GM19351 (cell line): ENCODE measurements around the gene TRPT1.

ENCODE experiments used
- ATAC-seq: cut with Tn5 transposase; IDR thresholded peaks from one replicate; pipeline ENCODE4 v1.9.1; 2021; ENCODE audit warnings: mild to moderate bottlenecking, moderate library complexity; ENCODE audit not compliant: unreplicated experiment

Gene TRPT1

GRCh38 chr11:64210301-64211020, 15.5 kb downstream of the TRPT1 start:
- no peak for ATAC-seq

- ATAC-seq, result no peak
Observed at GRCh38 chr11:64209563-64209843, 16.5 kb downstream of the TRPT1 start.

- no peak for ATAC-seq
Observed at GRCh38 chr11:64208796-64209562, 17.0 kb downstream of the TRPT1 start.

- no peak for ATAC-seq
Observed at GRCh38 chr11:64208086-64208795, 17.7 kb downstream of the TRPT1 start.

GRCh38 chr11:64207256-64208085, 18.5 kb downstream of the TRPT1 start:
- peak; percentile 70 for ATAC-seq

- peak; percentile 7 for ATAC-seq
Observed at GRCh38 chr11:64206457-64207255, 19.3 kb downstream of the TRPT1 start, which contains the start of gene FERMT3. FERMT3 (plus strand) TSS chr11:64206721; CDS start chr11:64207365, 644 bp downstream.

- ATAC-seq, result no peak
Observed at GRCh38 chr11:64204464-64204989, 21.5 kb downstream of the TRPT1 start.

GRCh38 chr11:64204080-64204440, 21.9 kb downstream of the TRPT1 start:
- ATAC-seq, result no peak

GRCh38 chr11:64203421-64204079, 22.4 kb downstream of the TRPT1 start:
- no peak for ATAC-seq

- no peak for ATAC-seq
Observed at GRCh38 chr11:64202992-64203391, 23.0 kb downstream of the TRPT1 start.

- ATAC-seq, result no peak
Observed at GRCh38 chr11:64201543-64201942, 24.4 kb downstream of the TRPT1 start.

GRCh38 chr11:64198511-64198910, 27.5 kb downstream of the TRPT1 start:
- ATAC-seq, result no peak

GRCh38 chr11:64196626-64197025, 29.4 kb downstream of the TRPT1 start:
- no peak for ATAC-seq

- ATAC-seq, result no peak
Observed at GRCh38 chr11:64192434-64192833, 33.6 kb downstream of the TRPT1 start.

- no peak for ATAC-seq
Observed at GRCh38 chr11:64186492-64187165, 39.4 kb downstream of the TRPT1 start.

GRCh38 chr11:64185693-64186491, 40.1 kb downstream of the TRPT1 start, which contains the start of gene STIP1:
STIP1 (plus strand) TSS chr11:64186171; CDS start chr11:64186262, 91 bp downstream.
- ATAC-seq, result peak; percentile 86

GRCh38 chr11:64185175-64185692, 40.8 kb downstream of the TRPT1 start:
- peak; percentile 5 for ATAC-seq

GRCh38 chr11:64183890-64184289, 42.1 kb downstream of the TRPT1 start:
- no peak for ATAC-seq
